Measurements from ENCODE around the gene DTX3. TPM values are rescaled to one million over a fixed set of nuclear protein-coding genes. Genes with fewer than 3 reads are reported as not detected.
A peak's percentile ranks its signal among the peaks of the same experiment; 100 is the strongest.
"Not testable (repeated sequence)": the region's sequence is repeated elsewhere in the genome, so short reads cannot be mapped to it uniquely, and the experiment has no call there.

DTX3 gene
- total and polyA plus RNA-seq, 9 donors = 20.5 to 36.2 (median 28.3) TPM

GRCh38 chr12:57581802-57582201 lies 22.8 kb upstream of the DTX3 start:
- H3K27ac ChIP-seq (ENCODE audit: low read length) = no peak overlapping the region
- H3K27me3 ChIP-seq (ENCODE audit: control insufficient read depth, insufficient read depth, low read length) = peaks cover 39% of the 10 kb centered on the region
- no peak overlapping the region for H3K4me3 ChIP-seq (ENCODE audit: low read length)
- WGBS (ENCODE audit: insufficient coverage) = 83% methylated on average over 1 of the region's 1 CpG
- DNase-seq = no peak
- peaks cover 4% of the 10 kb centered on the region for H3K4me1 ChIP-seq (ENCODE audit: control insufficient read depth, insufficient read depth, low read length)
- H3K36me3 ChIP-seq (ENCODE audit: control insufficient read depth, insufficient read depth, low read length) = no peaks in the 10 kb centered on the region
- no peaks in the 10 kb centered on the region for H3K9me3 ChIP-seq (replicated peaks; ENCODE audit: control insufficient read depth, low read depth, low read length)

- no CpG with 5 or more reads among the region's 1 CpG for WGBS (ENCODE audit: insufficient coverage)
- Histone ChIP-seq H3K4me3 (ENCODE audit: low read length) (no peak overlapping the region), H3K27ac (ENCODE audit: low read length) (no peak overlapping the region), H3K9me3 (replicated peaks; ENCODE audit: control insufficient read depth, low read depth, low read length) (no peaks in the 10 kb centered on the region), H3K27me3 (ENCODE audit: control insufficient read depth, insufficient read depth, low read length) (peaks cover 43% of the 10 kb centered on the region), H3K4me1 (ENCODE audit: control insufficient read depth, insufficient read depth, low read length) (peaks cover 4% of the 10 kb centered on the region), H3K36me3 (ENCODE audit: control insufficient read depth, insufficient read depth, low read length) (no peaks in the 10 kb centered on the region)
- DNase-seq = no peak
Measured at GRCh38 chr12:57582440-57582839, 22.2 kb upstream of the DTX3 start.

- Histone ChIP-seq H3K27me3 (ENCODE audit: control insufficient read depth, insufficient read depth, low read length) (peaks cover 46% of the 10 kb centered on the region), H3K4me3 (ENCODE audit: low read length) (no peak overlapping the region), H3K27ac (ENCODE audit: low read length) (no peak overlapping the region), H3K9me3 (replicated peaks; ENCODE audit: control insufficient read depth, low read depth, low read length) (no peaks in the 10 kb centered on the region), H3K36me3 (ENCODE audit: control insufficient read depth, insufficient read depth, low read length) (no peaks in the 10 kb centered on the region), H3K4me1 (ENCODE audit: control insufficient read depth, insufficient read depth, low read length) (peaks cover 4% of the 10 kb centered on the region)
- peak; percentile 87 for DNase-seq
- 56% methylated on average over 11 of the region's 13 CpGs for WGBS (ENCODE audit: insufficient coverage)
Measured at GRCh38 chr12:57583008-57583831, 21.4 kb upstream of the DTX3 start.

- H3K9me3 ChIP-seq (replicated peaks; ENCODE audit: control insufficient read depth, low read depth, low read length) = no peaks in the 10 kb centered on the region
- WGBS (ENCODE audit: insufficient coverage) = 80% methylated on average over 1 of the region's 2 CpGs
- no peak overlapping the region for H3K4me3 ChIP-seq (ENCODE audit: low read length)
- no peak for DNase-seq
- peaks cover 4% of the 10 kb centered on the region for H3K4me1 ChIP-seq (ENCODE audit: control insufficient read depth, insufficient read depth, low read length)
- H3K27ac ChIP-seq (ENCODE audit: low read length) = no peak overlapping the region
- H3K27me3 ChIP-seq (ENCODE audit: control insufficient read depth, insufficient read depth, low read length) = peaks cover 48% of the 10 kb centered on the region
- no peaks in the 10 kb centered on the region for H3K36me3 ChIP-seq (ENCODE audit: control insufficient read depth, insufficient read depth, low read length)
Measured at GRCh38 chr12:57584050-57584449, 20.6 kb upstream of the DTX3 start.

- Histone ChIP-seq H3K4me1 (ENCODE audit: control insufficient read depth, insufficient read depth, low read length) (peaks cover 4% of the 10 kb centered on the region), H3K36me3 (ENCODE audit: control insufficient read depth, insufficient read depth, low read length) (no peaks in the 10 kb centered on the region), H3K9me3 (replicated peaks; ENCODE audit: control insufficient read depth, low read depth, low read length) (no peaks in the 10 kb centered on the region), H3K27me3 (ENCODE audit: control insufficient read depth, insufficient read depth, low read length) (peaks cover 47% of the 10 kb centered on the region), H3K27ac (ENCODE audit: low read length) (no peak overlapping the region), H3K4me3 (ENCODE audit: low read length) (no peak overlapping the region)
- no peak for DNase-seq
Measured at GRCh38 chr12:57584690-57585089, 19.9 kb upstream of the DTX3 start.

GRCh38 chr12:57585156-57585555 lies 19.5 kb upstream of the DTX3 start:
- peaks cover 4% of the 10 kb centered on the region for H3K4me1 ChIP-seq (ENCODE audit: control insufficient read depth, insufficient read depth, low read length)
- WGBS (ENCODE audit: insufficient coverage) = no CpG with 5 or more reads among the region's 2 CpGs

GRCh38 chr12:57586128-57586527 lies 18.5 kb upstream of the DTX3 start:
- no peak for DNase-seq
- Histone ChIP-seq H3K4me3 (ENCODE audit: low read length) (no peak overlapping the region), H3K27me3 (ENCODE audit: control insufficient read depth, insufficient read depth, low read length) (peaks cover 44% of the 10 kb centered on the region), H3K36me3 (ENCODE audit: control insufficient read depth, insufficient read depth, low read length) (no peaks in the 10 kb centered on the region), H3K4me1 (ENCODE audit: control insufficient read depth, insufficient read depth, low read length) (peaks cover 11% of the 10 kb centered on the region), H3K9me3 (replicated peaks; ENCODE audit: control insufficient read depth, low read depth, low read length) (no peaks in the 10 kb centered on the region), H3K27ac (ENCODE audit: low read length) (no peak overlapping the region)
- 60% methylated on average over 1 of the region's 3 CpGs for WGBS (ENCODE audit: insufficient coverage)

More at GRCh38 chr12:57585156-57585555, 19.5 kb upstream of the DTX3 start:
- no peaks in the 10 kb centered on the region for H3K36me3 ChIP-seq (ENCODE audit: control insufficient read depth, insufficient read depth, low read length)
- DNase-seq = no peak
- no peaks in the 10 kb centered on the region for H3K9me3 ChIP-seq (replicated peaks; ENCODE audit: control insufficient read depth, low read depth, low read length)
- no peak overlapping the region for H3K4me3 ChIP-seq (ENCODE audit: low read length)
- H3K27me3 ChIP-seq (ENCODE audit: control insufficient read depth, insufficient read depth, low read length) = peaks cover 46% of the 10 kb centered on the region
- H3K27ac ChIP-seq (ENCODE audit: low read length) = no peak overlapping the region

- no peak overlapping the region for H3K4me3 ChIP-seq (ENCODE audit: low read length)
- H3K36me3 ChIP-seq (ENCODE audit: control insufficient read depth, insufficient read depth, low read length) = no peaks in the 10 kb centered on the region
- H3K27ac ChIP-seq (ENCODE audit: low read length) = no peak overlapping the region
- peaks cover 17% of the 10 kb centered on the region for H3K4me1 ChIP-seq (ENCODE audit: control insufficient read depth, insufficient read depth, low read length)
- 90% methylated on average over 2 of the region's 3 CpGs for WGBS (ENCODE audit: insufficient coverage)
- peaks cover 41% of the 10 kb centered on the region for H3K27me3 ChIP-seq (ENCODE audit: control insufficient read depth, insufficient read depth, low read length)
- DNase-seq = no peak
- H3K9me3 ChIP-seq (replicated peaks; ENCODE audit: control insufficient read depth, low read depth, low read length) = no peaks in the 10 kb centered on the region
Measured at GRCh38 chr12:57586832-57587429, 17.7 kb upstream of the DTX3 start.

GRCh38 chr12:57588951-57589610 lies 15.5 kb upstream of the DTX3 start:
- not testable (repeated sequence) for H3K4me3 ChIP-seq (ENCODE audit: low read length); H3K36me3 ChIP-seq (ENCODE audit: control insufficient read depth, insufficient read depth, low read length); H3K9me3 ChIP-seq (replicated peaks; ENCODE audit: control insufficient read depth, low read depth, low read length); DNase-seq; H3K27ac ChIP-seq (ENCODE audit: low read length)
- H3K4me1 ChIP-seq (ENCODE audit: control insufficient read depth, insufficient read depth, low read length) = peaks cover 16% of the 10 kb centered on the region
- 88% methylated on average over 9 of the region's 15 CpGs for WGBS (ENCODE audit: insufficient coverage)
- H3K27me3 ChIP-seq (ENCODE audit: control insufficient read depth, insufficient read depth, low read length) = peaks cover 31% of the 10 kb centered on the region

- Histone ChIP-seq H3K36me3 (ENCODE audit: control insufficient read depth, insufficient read depth, low read length) (peaks cover 3% of the 10 kb centered on the region), H3K27me3 (ENCODE audit: control insufficient read depth, insufficient read depth, low read length) (peaks cover 22% of the 10 kb centered on the region), H3K9me3 (replicated peaks; ENCODE audit: control insufficient read depth, low read depth, low read length) (no peaks in the 10 kb centered on the region), H3K4me1 (ENCODE audit: control insufficient read depth, insufficient read depth, low read length) (peaks cover 16% of the 10 kb centered on the region), H3K27ac (ENCODE audit: low read length) (no peak overlapping the region), H3K4me3 (ENCODE audit: low read length) (peak overlapping the region; percentile 88)
- WGBS (ENCODE audit: insufficient coverage) = no CpG with 5 or more reads among the region's 2 CpGs
- DNase-seq = no peak
Measured at GRCh38 chr12:57590479-57590863, 14.2 kb upstream of the DTX3 start.

Data from muscle of leg (tissue), 11 donors.